H9 (cell line): ENCODE data around the gene ZNF750. TPM values are rescaled to one million over a fixed set of nuclear protein-coding genes. Genes with fewer than 3 reads are reported as not detected.
A peak's percentile ranks its signal among the peaks of the same experiment; 100 is the strongest.

Experiments used
- DNase-seq: peaks from one replicate; pipeline ENCODE4 v3.0.0-alpha.2; 2017
- H2AFZ ChIP-seq: one replicate; pipeline ENCODE4 v1.6.1; 2013; ENCODE audit warnings: mild to moderate bottlenecking, low read length, control low read depth, moderate library complexity
- H2AK5ac ChIP-seq: 2 replicates; pipeline ENCODE4 v1.6.1; 2013; ENCODE audit warnings: low read length, control low read depth, mixed read lengths; ENCODE audit not compliant: insufficient read length
- H2BK120ac ChIP-seq: one replicate; pipeline ENCODE4 v1.6.1; 2013; ENCODE audit warnings: low read depth, mild to moderate bottlenecking, low read length, control low read depth, inconsistent platforms; ENCODE audit not compliant: poor library complexity, severe bottlenecking
- H2BK12ac ChIP-seq: 2 replicates; pipeline ENCODE4 v1.6.1; 2013; ENCODE audit warnings: low read length, control low read depth, mixed read lengths, low read depth; ENCODE audit not compliant: insufficient read length
- H2BK15ac ChIP-seq: 2 replicates; pipeline ENCODE4 v1.6.1; 2013; ENCODE audit warnings: low read depth, low read length, control low read depth
- H2BK20ac ChIP-seq: one replicate; pipeline ENCODE4 v1.6.1; 2013; ENCODE audit warnings: low read depth, mild to moderate bottlenecking, low read length, control low read depth, inconsistent platforms; ENCODE audit not compliant: poor library complexity, severe bottlenecking
- H2BK5ac ChIP-seq: 2 replicates; pipeline ENCODE4 v1.6.1; 2013; ENCODE audit warnings: low read length, control low read depth, mixed read lengths; ENCODE audit not compliant: insufficient read length
- H3K14ac ChIP-seq: 2 replicates; pipeline ENCODE4 v1.6.1; 2013; ENCODE audit warnings: low read length, control low read depth; ENCODE audit not compliant: insufficient read depth
- H3K18ac ChIP-seq: 2 replicates; pipeline ENCODE4 v1.6.1; 2013; ENCODE audit warnings: low read depth, mild to moderate bottlenecking, mixed read lengths, low read length, control low read depth; ENCODE audit not compliant: insufficient read length
- H3K23ac ChIP-seq: 2 replicates; pipeline ENCODE4 v1.6.1; 2013; ENCODE audit warnings: low read length, control low read depth, mixed read lengths, low read depth; ENCODE audit not compliant: insufficient read length
- H3K23me2 ChIP-seq: 2 replicates; pipeline ENCODE4 v1.6.1; 2013; ENCODE audit warnings: low read depth, mild to moderate bottlenecking, mixed read lengths, low read length, control low read depth; ENCODE audit not compliant: insufficient read length, poor library complexity, severe bottlenecking
- H3K27ac ChIP-seq: 2 replicates; pipeline ENCODE4 v1.5.1; 2013; ENCODE audit warnings: low read length, control low read depth, mixed read lengths, low read depth; ENCODE audit not compliant: insufficient read length
- H3K27me3 ChIP-seq: 2 replicates; pipeline ENCODE4 v1.6.1; 2013; ENCODE audit warnings: low read length, control low read depth, inconsistent platforms; ENCODE audit not compliant: insufficient read depth
- H3K4ac ChIP-seq: 2 replicates; pipeline ENCODE4 v1.6.1; 2013; ENCODE audit warnings: low read depth, mild to moderate bottlenecking, control low read depth, inconsistent platforms, low read length, moderate library complexity
- H3K4me1 ChIP-seq: 2 replicates; pipeline ENCODE4 v1.6.1; 2013; ENCODE audit warnings: low read length, control low read depth, inconsistent platforms; ENCODE audit not compliant: insufficient read depth
- H3K4me2 ChIP-seq: 2 replicates; pipeline ENCODE4 v1.6.1; 2013; ENCODE audit warnings: low read length, control low read depth, mixed read lengths; ENCODE audit not compliant: insufficient read length, insufficient read depth
- H3K56ac ChIP-seq: 2 replicates; pipeline ENCODE4 v1.6.1; 2013; ENCODE audit warnings: low read depth, mild to moderate bottlenecking, mixed read lengths, low read length, control low read depth; ENCODE audit not compliant: insufficient read length
- H3K79me1 ChIP-seq: 2 replicates; pipeline ENCODE4 v1.6.1; 2013; ENCODE audit warnings: low read depth, mild to moderate bottlenecking, moderate library complexity, low read length, control low read depth, inconsistent platforms; ENCODE audit not compliant: insufficient read depth, poor library complexity, severe bottlenecking
- H3K79me2 ChIP-seq: 2 replicates; pipeline ENCODE4 v1.6.1; 2013; ENCODE audit warnings: low read length, control low read depth, inconsistent platforms; ENCODE audit not compliant: insufficient read depth
- H3K9ac ChIP-seq: 2 replicates; pipeline ENCODE4 v1.6.1; 2013; ENCODE audit warnings: low read length, control low read depth, mixed read lengths; ENCODE audit not compliant: insufficient read length; ENCODE audit errors: extremely low read depth
- H3K9me3 ChIP-seq: one replicate; pipeline ENCODE4 v1.6.1; 2013; ENCODE audit warnings: low read depth, low read length, inconsistent platforms; ENCODE audit not compliant: control insufficient read depth
- H3T11ph ChIP-seq: one replicate; pipeline ENCODE4 v1.6.1; 2013; ENCODE audit warnings: mild to moderate bottlenecking, low read length, control low read depth, inconsistent platforms
- H4K20me1 ChIP-seq: one replicate; pipeline ENCODE4 v1.6.1; 2013; ENCODE audit not compliant: control insufficient read depth, insufficient read length, insufficient read depth
- H4K5ac ChIP-seq: 2 replicates; pipeline ENCODE4 v1.6.1; 2013; ENCODE audit warnings: low read depth, mild to moderate bottlenecking, mixed read lengths, low read length, control low read depth; ENCODE audit not compliant: insufficient read length
- H4K8ac ChIP-seq: replicated peaks from 2 replicates; pipeline ENCODE4 v1.6.1; 2013; ENCODE audit warnings: low read length, control low read depth, mixed read lengths, low read depth; ENCODE audit not compliant: insufficient read length
- H4K91ac ChIP-seq: 2 replicates; pipeline ENCODE4 v1.6.1; 2013; ENCODE audit warnings: low read depth, mild to moderate bottlenecking, moderate library complexity, mixed read lengths, low read length, control low read depth; ENCODE audit not compliant: insufficient read length
- H3K27ac Mint-ChIP-seq, 3 experiments: 2 replicates in 2 of 3; 3 replicates in 1 of 3; pipeline ENCODE4 v1.8.0; 2020 to 2021; ENCODE audit warnings: mixed read lengths in 3 of 3, mild to moderate bottlenecking in 1 of 3, moderate library complexity in 1 of 3
- H3K27me3 Mint-ChIP-seq: 2 replicates; pipeline ENCODE4 v1.8.0; 2021; ENCODE audit warnings: low read depth, mild to moderate bottlenecking, moderate library complexity, mixed read lengths
- H3K36me3 Mint-ChIP-seq, 3 experiments: 2 replicates in 2 of 3; 3 replicates in 1 of 3; pipeline ENCODE4 v1.8.0; 2020 to 2021; ENCODE audit warnings: low read depth in 3 of 3, mixed read lengths in 3 of 3; ENCODE audit not compliant: insufficient read depth in 1 of 3
- H3K4me1 Mint-ChIP-seq, 2 experiments: 2 replicates each; pipeline ENCODE4 v1.8.0; 2020; ENCODE audit warnings: mixed read lengths in 2 of 2
- H3K4me3 Mint-ChIP-seq, 2 experiments: 2 replicates in 1 of 2; 3 replicates in 1 of 2; pipeline ENCODE4 v1.8.0; 2020 to 2021; ENCODE audit warnings: mild to moderate bottlenecking in 2 of 2, mixed read lengths in 2 of 2, moderate library complexity in 1 of 2
- H3K9me3 Mint-ChIP-seq, 2 experiments: 2 replicates in 1 of 2; 3 replicates in 1 of 2; pipeline ENCODE4 v1.8.0; 2020; ENCODE audit warnings: mild to moderate bottlenecking in 2 of 2, mixed read lengths in 2 of 2, moderate library complexity in 1 of 2
- CTCF ChIP-seq: fragments of 200-600 bp; sonication (generic); conservative IDR thresholded peaks from 3 replicates; pipeline ENCODE4 v1.8.0; 2021; ENCODE audit warnings: antibody characterized with exemption, mild to moderate bottlenecking
- WGBS: extraction: QIAGEN DNeasy Blood & Tissue Kit; methylation state at CpG from one replicate; pipeline ENCODE4 v1.1.7; 2013; ENCODE audit warnings: missing lambda C conversion rate, low lambda C conversion rate, mixed read lengths; ENCODE audit not compliant: insufficient read length; ENCODE audit errors: extremely low coverage; 5-methylcytosine and 5-hydroxymethylcytosine counted together
- total RNA-seq: library from RNA; stranded (reverse); gene quantifications from 2 replicates; pipeline ENCODE4 v1.2.1, GENCODE V29; 2021

ZNF750 gene
- total RNA-seq, 1 experiment from 2014 or later, result not detected

DNA sequence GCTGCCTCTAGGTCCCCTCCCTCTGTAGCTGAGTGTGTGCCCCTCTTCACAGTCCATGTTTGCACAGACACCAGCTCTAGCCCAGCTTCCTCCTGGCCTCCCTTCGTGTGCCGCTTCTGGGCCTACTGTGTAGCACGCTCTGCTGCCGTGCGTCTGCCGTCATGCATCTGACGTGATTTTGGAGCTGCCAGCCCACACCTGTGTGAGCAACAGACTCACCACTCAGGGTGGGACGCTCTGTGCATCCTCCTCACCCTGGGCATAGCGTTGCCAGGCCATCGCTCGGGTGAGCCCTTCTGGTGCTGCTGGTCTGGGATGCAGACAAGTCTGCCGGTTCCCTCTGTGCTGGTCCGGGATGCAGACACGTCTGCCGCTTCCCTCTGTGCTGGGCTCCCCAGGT lies 39.4 kb upstream of the ZNF750 start:
- Mint-ChIP-seq H3K9me3 (no peaks in the 10 kb centered on the region), H3K4me1 (peaks cover 29 to 41% of the 10 kb centered on the region in 2 experiments), H3K27me3 (no peaks in the 10 kb centered on the region), H3K36me3 (peaks cover 11 to 22% (median 17%) of the 10 kb centered on the region in 3 experiments), H3K27ac (peak overlapping the region in 1 of 3 experiments; percentile 93; a peak in 2 of 7 replicates), H3K4me3 (no peak overlapping the region)
- Histone ChIP-seq H3K18ac (no peak overlapping the region), H2BK120ac (no peak overlapping the region), H3K79me2 (no peaks in the 10 kb centered on the region; the same call in 1 of the 2 replicates), H2AK5ac (no peak overlapping the region), H2BK15ac (no peak overlapping the region), H2BK20ac (no peak overlapping the region), H4K91ac (no peak overlapping the region), H4K8ac (no peak overlapping the region), H2BK5ac (peak overlapping the region; percentile 29), H4K20me1 (peaks cover 4% of the 10 kb centered on the region), H3K4ac (no peak overlapping the region), H3K27ac (no peak overlapping the region), H3K23me2 (no peaks in the 10 kb centered on the region), H3K23ac (no peak overlapping the region), H2AFZ (no peak overlapping the region), H3K79me1 (no peaks in the 10 kb centered on the region), H3K56ac (no peak overlapping the region), H3K14ac (no peak overlapping the region; the same call in 1 of the 2 replicates), H3K4me1 (no peaks in the 10 kb centered on the region), H3T11ph (no peak overlapping the region), H4K5ac (peak overlapping the region; percentile 29), H3K4me2 (no peak overlapping the region), H3K9me3 (no peaks in the 10 kb centered on the region), H2BK12ac (no peak overlapping the region), H3K9ac (no peak overlapping the region), H3K27me3 (no peaks in the 10 kb centered on the region)
- DNase-seq, result no peak
- no peak for TF ChIP-seq CTCF
- WGBS, result no CpG with 5 or more reads among the region's 15 CpGs
